Fibroblast of the aortic adventitia (primary cell): Measurements from ENCODE around the gene IRF3. TPM values are rescaled to one million over a fixed set of nuclear protein-coding genes. Genes with fewer than 3 reads are reported as not detected.
A peak's percentile ranks its signal among the peaks of the same experiment; 100 is the strongest.

ENCODE experiments used
- DNase-seq: peaks from one replicate; pipeline ENCODE4 v3.0.0-alpha.2; 2010; ENCODE audit warnings: low read depth
- H3K4me3 ChIP-seq: 2 replicates; pipeline ENCODE4 v1.5.1; 2011; ENCODE audit warnings: low read depth, mild to moderate bottlenecking, control low read depth, low read length, moderate library complexity
- CTCF ChIP-seq: IDR thresholded peaks from 2 replicates; pipeline ENCODE4 v1.5.1; 2011; ENCODE audit warnings: mild to moderate bottlenecking, low read length, control low read depth, inconsistent platforms; ENCODE audit not compliant: insufficient read depth
- total RNA-seq: library from RNA; depleted of rRNA; stranded (reverse); fragments of >200 nt; gene quantifications from 2 replicates; pipeline ENCODE4 v1.2.3, GENCODE V29; 2012; ENCODE audit warnings: low replicate concordance

IRF3 gene
- total RNA-seq, 1 donor: 33.3 TPM

GRCh38 chr19:49677901-49678674 is 12.4 kb upstream of the IRF3 start:
- peak overlapping the region; percentile 99 for H3K4me3 ChIP-seq
- DNase-seq: peak; percentile 58
- peak; percentile 67 for TF ChIP-seq CTCF

GRCh38 chr19:49677231-49677900 is 11.7 kb upstream of the IRF3 start, which contains the start of gene PRMT1:
TSS of gene PRMT1 (plus strand) at chr19:49677271. CDS start at chr19:49677281, 10 bp downstream.
- no peak for DNase-seq
- peak within 1 kb of the TSS; percentile 99 for H3K4me3 ChIP-seq

GRCh38 chr19:49676784-49677230 is 11.2 kb upstream of the IRF3 start:
- peak; percentile 100 for DNase-seq
- H3K4me3 ChIP-seq: peak overlapping the region; percentile 99
- no peak for TF ChIP-seq CTCF

More at GRCh38 chr19:49677231-49677900, 11.7 kb upstream of the IRF3 start, which contains the start of gene PRMT1:
- TF ChIP-seq CTCF: no peak

GRCh38 chr19:49676136-49676783 is 10.6 kb upstream of the IRF3 start:
- peak overlapping the region; percentile 65 for H3K4me3 ChIP-seq
- DNase-seq: peak; percentile 97
- TF ChIP-seq CTCF: no peak

- peak; percentile 67 for DNase-seq
- peak; percentile 97 for TF ChIP-seq CTCF
- peak overlapping the region; percentile 9 for H3K4me3 ChIP-seq
These were observed 6.7 kb upstream of the IRF3 start for GRCh38 chr19:49672131-49672919.

- no peak overlapping the region for H3K4me3 ChIP-seq
- DNase-seq: no peak
- no peak for TF ChIP-seq CTCF
These were observed 3.9 kb upstream of the IRF3 start for GRCh38 chr19:49669516-49669915.
